DOHH2 (cell line): ENCODE measurements around the gene E2F2.

Experiments used
- H3F3A ChIP-seq: fragments of 200-600 bp; sonication (generic), shearing (Covaris generic); 2 replicates; pipeline ENCODE4 v1.6.0; 2016; ENCODE audit warnings: antibody characterized with exemption, mild to moderate bottlenecking; ENCODE audit not compliant: control insufficient read depth, insufficient read depth
- H3K27ac ChIP-seq: fragments of 200-600 bp; sonication (generic); 2 replicates; pipeline ENCODE4 v1.5.1; 2014; ENCODE audit warnings: low read depth, mild to moderate bottlenecking, low read length, moderate library complexity
- H3K27me3 ChIP-seq: fragments of 200-600 bp; sonication (generic); 2 replicates; pipeline ENCODE4 v1.6.1; 2014; ENCODE audit warnings: mild to moderate bottlenecking, low read length, mixed read lengths; ENCODE audit not compliant: control insufficient read depth
- H3K36me3 ChIP-seq: fragments of 200-600 bp; sonication (generic); 2 replicates; pipeline ENCODE4 v1.6.1; 2014; ENCODE audit warnings: mild to moderate bottlenecking, low read length, moderate library complexity, mixed read lengths; ENCODE audit not compliant: control insufficient read depth
- H3K4me1 ChIP-seq: fragments of 200-600 bp; sonication (generic); 2 replicates; pipeline ENCODE4 v1.6.1; 2014; ENCODE audit warnings: mild to moderate bottlenecking, low read length, mixed read lengths; ENCODE audit not compliant: control insufficient read depth
- H3K4me2 ChIP-seq: fragments of 200-600 bp; sonication (generic); 2 replicates; pipeline ENCODE4 v1.6.0; 2014; ENCODE audit warnings: mild to moderate bottlenecking, low read length, moderate library complexity
- H3K4me3 ChIP-seq: fragments of 200-600 bp; sonication (generic); 2 replicates; pipeline ENCODE4 v1.5.1; 2014; ENCODE audit warnings: mild to moderate bottlenecking, low read length, mixed read lengths
- H3K79me2 ChIP-seq: fragments of 200-600 bp; sonication (generic); 2 replicates; pipeline ENCODE4 v1.6.1; 2014; ENCODE audit warnings: mild to moderate bottlenecking, low read length, mixed read lengths; ENCODE audit not compliant: control insufficient read depth
- H3K9me2 ChIP-seq: fragments of 200-600 bp; sonication (generic); replicated peaks from 2 replicates; pipeline ENCODE4 v1.6.1; 2014; ENCODE audit warnings: mild to moderate bottlenecking, low read length, mixed read lengths; ENCODE audit not compliant: control insufficient read depth
- H3K9me3 ChIP-seq: fragments of 200-600 bp; sonication (generic); 2 replicates; pipeline ENCODE4 v1.6.1; 2014; ENCODE audit warnings: antibody characterized with exemption, low read length, mixed read lengths; ENCODE audit not compliant: control insufficient read depth, insufficient read depth
- H4K20me1 ChIP-seq: fragments of 200-600 bp; sonication (generic); 2 replicates; pipeline ENCODE4 v1.6.0; 2014; ENCODE audit warnings: low read depth, mild to moderate bottlenecking, antibody characterized with exemption, low read length, moderate library complexity; ENCODE audit not compliant: control insufficient read depth, insufficient read depth
- CTCF ChIP-seq: fragments of 200-600 bp; sonication (generic); IDR thresholded peaks from one replicate; pipeline ENCODE4 v1.5.1; 2014; ENCODE audit warnings: antibody characterized with exemption, mild to moderate bottlenecking, low read depth, low read length; ENCODE audit not compliant: poor library complexity, severe bottlenecking
- EZH2phosphoT487 ChIP-seq: fragments of 200-600 bp; sonication (generic); IDR thresholded peaks from 2 replicates; pipeline ENCODE4 v1.6.1; 2017; ENCODE audit warnings: borderline replicate concordance, mild to moderate bottlenecking, antibody characterized with exemption, low read length, moderate library complexity, mixed read lengths

E2F2 gene

DNA sequence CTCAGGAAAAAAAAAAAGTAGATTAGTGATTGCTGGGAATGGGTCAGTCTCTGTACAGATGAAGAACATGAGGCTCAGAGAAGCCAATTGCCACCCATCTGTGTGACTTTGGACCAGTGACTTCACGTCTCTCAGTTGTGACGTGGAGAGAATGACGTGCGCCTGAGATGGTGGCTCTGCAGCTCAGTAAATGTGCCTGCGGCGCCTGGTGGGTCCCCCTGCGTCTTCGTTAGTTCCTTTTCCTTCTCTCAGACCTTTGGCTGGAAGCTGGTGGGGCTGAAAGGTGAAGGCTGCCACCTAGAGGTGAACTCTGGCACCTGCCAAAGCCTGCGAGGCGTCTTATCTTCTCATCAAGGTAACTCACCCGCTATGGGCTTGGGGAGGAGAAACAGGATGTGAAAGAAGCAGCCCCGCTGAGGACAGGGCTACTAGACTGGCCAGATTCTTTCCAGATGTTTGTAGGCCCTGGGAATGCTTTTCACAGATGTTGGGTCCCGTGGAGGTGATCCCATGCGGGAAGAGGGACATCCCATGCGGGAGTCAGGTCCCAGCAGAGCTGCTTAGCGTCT lies 8.7 kb upstream of the E2F2 start:
- H3K4me2 ChIP-seq, result peak overlapping the region; percentile 56
- no peaks in the 10 kb centered on the region for H3K9me3 ChIP-seq
- H4K20me1 ChIP-seq, result no peaks in the 10 kb centered on the region
- TF ChIP-seq EZH2phosphoT487 (no peak), CTCF (peak; percentile 97)
- no peaks in the 10 kb centered on the region for H3K9me2 ChIP-seq
- no peaks in the 10 kb centered on the region for H3K79me2 ChIP-seq
- H3K4me3 ChIP-seq, result peak overlapping the region; percentile 60
- H3F3A ChIP-seq, result peaks cover 15% of the 10 kb centered on the region
- no peaks in the 10 kb centered on the region for H3K36me3 ChIP-seq
- H3K27ac ChIP-seq, result peak overlapping the region; percentile 50
- H3K27me3 ChIP-seq, result no peaks in the 10 kb centered on the region
- peaks cover 56% of the 10 kb centered on the region for H3K4me1 ChIP-seq

DNA sequence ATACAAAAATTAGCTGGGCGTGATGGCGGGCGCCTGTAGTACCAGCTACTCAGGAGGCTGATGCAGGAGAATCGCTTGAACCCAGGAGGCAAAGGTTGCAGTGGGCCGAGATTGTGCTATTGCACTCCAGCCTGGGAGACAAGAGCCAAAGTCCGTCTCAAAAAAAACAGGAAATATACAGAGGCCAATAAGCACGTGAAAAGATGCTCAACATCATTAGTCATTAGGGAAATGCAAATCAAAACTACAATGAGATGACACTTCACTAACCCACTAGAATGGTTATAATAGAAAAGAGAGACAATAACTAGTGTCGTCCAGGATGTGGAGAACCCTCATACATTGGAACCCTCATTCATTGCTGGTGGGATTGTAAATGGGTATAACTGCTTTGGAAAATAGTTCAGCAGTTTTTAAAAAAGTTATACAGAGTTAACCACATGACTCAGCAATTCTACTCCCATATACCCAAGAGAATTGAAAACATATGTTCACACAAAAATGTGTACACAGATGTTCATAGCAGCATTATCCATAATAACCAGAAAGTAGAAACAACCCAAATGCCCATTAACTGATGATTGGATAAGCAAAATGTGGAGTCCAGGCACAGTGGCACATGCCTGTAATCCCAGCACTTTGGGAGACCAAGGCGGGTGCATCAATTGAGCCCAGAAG lies 6.4 kb upstream of the E2F2 start:
- Histone ChIP-seq H3K4me2 (peak overlapping the region; percentile 54), H3K9me3 (no peaks in the 10 kb centered on the region), H3K4me1 (peaks cover 71% of the 10 kb centered on the region), H3K27me3 (no peaks in the 10 kb centered on the region), H3K36me3 (no peaks in the 10 kb centered on the region), H3K4me3 (peak overlapping the region; percentile 31), H3K79me2 (peaks cover under 1% of the 10 kb centered on the region), H3K27ac (peak overlapping the region; percentile 36), H3F3A (peaks cover 19% of the 10 kb centered on the region), H3K9me2 (no peaks in the 10 kb centered on the region), H4K20me1 (no peaks in the 10 kb centered on the region)
- TF ChIP-seq EZH2phosphoT487 (no peak), CTCF (no peak)

DNA sequence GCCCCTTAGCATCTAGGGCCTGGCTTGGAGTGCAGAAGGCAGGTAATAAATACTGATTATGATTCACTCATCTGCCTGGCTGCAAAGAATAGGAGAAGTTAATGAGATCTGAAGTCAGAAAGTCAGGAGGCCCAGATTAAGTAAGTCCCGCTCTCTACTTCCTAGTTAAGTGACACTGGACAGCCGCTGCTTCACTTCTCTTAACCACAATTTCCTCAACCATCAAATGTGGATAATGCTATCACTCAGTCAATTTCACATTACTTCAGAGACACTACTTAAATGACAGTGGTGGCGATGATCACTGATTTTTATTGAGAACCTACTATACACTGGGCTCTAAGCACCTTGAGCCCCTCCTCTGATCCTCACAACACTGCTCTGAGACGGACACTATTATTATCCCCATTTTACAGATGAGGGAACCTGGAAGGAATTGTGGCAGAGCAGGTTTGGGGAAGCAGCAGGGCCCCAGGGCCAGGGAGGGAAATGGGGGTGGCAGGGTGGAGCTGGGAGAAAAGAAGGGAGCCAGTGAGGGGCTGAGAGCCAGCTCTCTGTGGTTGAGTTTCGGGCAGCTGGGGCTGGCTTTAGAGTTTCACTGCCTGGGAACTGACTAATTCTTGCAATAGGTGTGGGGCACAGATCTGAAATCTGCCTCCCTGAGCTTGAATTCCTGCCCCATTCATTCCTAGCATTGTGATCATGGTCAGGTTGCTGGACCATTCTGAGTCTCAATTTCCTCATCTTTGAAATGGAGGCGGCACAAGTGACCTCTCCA lies 2.4 kb upstream of the E2F2 start:
- H3K79me2 ChIP-seq, result peaks cover 37% of the 10 kb centered on the region
- no peaks in the 10 kb centered on the region for H3K9me2 ChIP-seq
- H3K4me3 ChIP-seq, result peak overlapping the region; percentile 76
- H3K9me3 ChIP-seq, result no peaks in the 10 kb centered on the region
- no peaks in the 10 kb centered on the region for H4K20me1 ChIP-seq
- H3K4me2 ChIP-seq, result peak overlapping the region; percentile 93
- TF ChIP-seq EZH2phosphoT487 (no peak), CTCF (no peak)
- H3K27me3 ChIP-seq, result no peaks in the 10 kb centered on the region
- H3K36me3 ChIP-seq, result peaks cover 26% of the 10 kb centered on the region
- peaks cover 68% of the 10 kb centered on the region for H3K4me1 ChIP-seq
- H3F3A ChIP-seq, result peaks cover 33% of the 10 kb centered on the region
- H3K27ac ChIP-seq, result peak overlapping the region; percentile 99
